ENCODE measurements around the gene VSTM2B. TPM values are rescaled to one million over a fixed set of nuclear protein-coding genes. Genes with fewer than 3 reads are reported as not detected.

The VSTM2B gene
- total RNA-seq, 1 experiment from 2014 or later = 0.31 TPM

DNA sequence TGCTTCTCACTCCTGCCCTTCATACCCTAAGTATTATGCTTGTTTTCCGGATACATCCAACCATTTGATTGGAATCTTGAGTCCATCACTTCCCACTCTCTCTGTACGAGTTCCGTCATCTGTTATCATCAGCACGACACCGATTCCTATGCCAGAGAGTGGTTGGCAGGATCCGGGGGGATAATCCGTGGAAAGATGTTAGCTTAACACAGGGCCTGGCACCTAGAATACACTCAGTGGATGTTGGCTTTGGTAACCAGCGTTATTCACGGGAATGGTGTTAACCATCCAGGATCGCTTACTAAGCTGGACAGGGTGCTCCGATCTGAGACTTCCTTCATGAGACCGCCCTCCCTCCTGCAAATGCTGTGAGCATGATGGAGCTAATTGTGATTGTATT lies 12.4 kb downstream of the VSTM2B start:
- no peak overlapping the region for H2AK5ac ChIP-seq (ENCODE audit: insufficient read length, low read length)
- H3K36me3 Mint-ChIP-seq (ENCODE audit: insufficient read depth in 1 of 3, low read depth in 3 of 3) = no peaks in the 10 kb centered on the region
- H2BK20ac ChIP-seq (ENCODE audit: low read depth, low read length, poor library complexity, severe bottlenecking) = no peak overlapping the region
- no peaks in the 10 kb centered on the region for H3K4me1 ChIP-seq (ENCODE audit: insufficient read depth, low read length)
- H3T11ph ChIP-seq (ENCODE audit: low read length) = no peak overlapping the region
- H3K27me3 Mint-ChIP-seq (ENCODE audit: low read depth) = peaks cover 53% of the 10 kb centered on the region
- no peak overlapping the region for H3K9ac ChIP-seq (ENCODE audit: extremely low read depth, insufficient read length, low read length)
- TF ChIP-seq, protein P1, sequence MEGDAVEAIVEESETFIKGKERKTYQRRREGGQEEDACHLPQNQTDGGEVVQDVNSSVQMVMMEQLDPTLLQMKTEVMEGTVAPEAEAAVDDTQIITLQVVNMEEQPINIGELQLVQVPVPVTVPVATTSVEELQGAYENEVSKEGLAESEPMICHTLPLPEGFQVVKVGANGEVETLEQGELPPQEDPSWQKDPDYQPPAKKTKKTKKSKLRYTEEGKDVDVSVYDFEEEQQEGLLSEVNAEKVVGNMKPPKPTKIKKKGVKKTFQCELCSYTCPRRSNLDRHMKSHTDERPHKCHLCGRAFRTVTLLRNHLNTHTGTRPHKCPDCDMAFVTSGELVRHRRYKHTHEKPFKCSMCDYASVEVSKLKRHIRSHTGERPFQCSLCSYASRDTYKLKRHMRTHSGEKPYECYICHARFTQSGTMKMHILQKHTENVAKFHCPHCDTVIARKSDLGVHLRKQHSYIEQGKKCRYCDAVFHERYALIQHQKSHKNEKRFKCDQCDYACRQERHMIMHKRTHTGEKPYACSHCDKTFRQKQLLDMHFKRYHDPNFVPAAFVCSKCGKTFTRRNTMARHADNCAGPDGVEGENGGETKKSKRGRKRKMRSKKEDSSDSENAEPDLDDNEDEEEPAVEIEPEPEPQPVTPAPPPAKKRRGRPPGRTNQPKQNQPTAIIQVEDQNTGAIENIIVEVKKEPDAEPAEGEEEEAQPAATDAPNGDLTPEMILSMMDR (conservative IDR thresholded peaks at IDR 0.05) = no peak
- no peak overlapping the region for H3K27ac Mint-ChIP-seq
- no peak overlapping the region for H3K4ac ChIP-seq (ENCODE audit: low read depth, low read length)
- H3K9me3 ChIP-seq (ENCODE audit: control insufficient read depth, low read depth, low read length) = no peaks in the 10 kb centered on the region
- H3K79me2 ChIP-seq (ENCODE audit: insufficient read depth, low read length) = no peaks in the 10 kb centered on the region
- no peak overlapping the region for H2BK12ac ChIP-seq (ENCODE audit: insufficient read length, low read depth, low read length)
- no peak overlapping the region for H4K8ac ChIP-seq (replicated peaks; ENCODE audit: insufficient read length, low read depth, low read length)
- no peak overlapping the region for H4K91ac ChIP-seq (ENCODE audit: insufficient read length, low read depth, low read length)
- no peak overlapping the region for H2AFZ ChIP-seq (ENCODE audit: low read length)
- no peak for DNase-seq
- H4K20me1 ChIP-seq (ENCODE audit: control insufficient read depth, insufficient read depth, insufficient read length) = no peaks in the 10 kb centered on the region
- H3K23me2 ChIP-seq (ENCODE audit: insufficient read length, low read depth, low read length, poor library complexity, severe bottlenecking) = no peaks in the 10 kb centered on the region
- no peak overlapping the region for H3K27ac ChIP-seq (ENCODE audit: insufficient read length, low read depth, low read length)
- H3K4me3 Mint-ChIP-seq = no peak overlapping the region
- no peak overlapping the region for H3K56ac ChIP-seq (ENCODE audit: insufficient read length, low read depth, low read length)
- H3K79me1 ChIP-seq (ENCODE audit: insufficient read depth, low read depth, low read length, poor library complexity, severe bottlenecking) = no peaks in the 10 kb centered on the region
- no peak overlapping the region for H2BK5ac ChIP-seq (ENCODE audit: insufficient read length, low read length)
- H3K4me1 Mint-ChIP-seq = peaks cover 15 to 19% of the 10 kb centered on the region in 2 experiments; a peak in 3 of 4 replicates
- H2BK120ac ChIP-seq (ENCODE audit: low read depth, low read length, poor library complexity, severe bottlenecking) = no peak overlapping the region
- H2BK15ac ChIP-seq (ENCODE audit: low read depth, low read length) = no peak overlapping the region
- H3K14ac ChIP-seq (ENCODE audit: insufficient read depth, low read length) = no peak overlapping the region
- no peak overlapping the region for H3K23ac ChIP-seq (ENCODE audit: insufficient read length, low read depth, low read length)
- no peaks in the 10 kb centered on the region; the same call in 1 of the 2 replicates for H3K27me3 ChIP-seq (ENCODE audit: insufficient read depth, low read length)
- no peaks in the 10 kb centered on the region; a peak in 1 of 5 replicates for H3K9me3 Mint-ChIP-seq
- no peak overlapping the region for H3K18ac ChIP-seq (ENCODE audit: insufficient read length, low read depth, low read length)
- WGBS (ENCODE audit: extremely low coverage, insufficient read length, low lambda C conversion rate) = no CpG with 5 or more reads among the region's 12 CpGs
- no peak overlapping the region for H3K4me2 ChIP-seq (ENCODE audit: insufficient read depth, insufficient read length, low read length)
- H4K5ac ChIP-seq (ENCODE audit: insufficient read length, low read depth, low read length) = no peak overlapping the region
